CD4-positive, alpha-beta T cell (primary cell): ENCODE results near the gene LY6G6D. TPM values are rescaled to one million over a fixed set of nuclear protein-coding genes. Genes with fewer than 3 reads are reported as not detected.
A peak's percentile ranks its signal among the peaks of the same experiment; 100 is the strongest.

ENCODE experiments used
- ATAC-seq: fragments of 200-7000 bp; cut with Tn5 transposase; one replicate; pipeline ENCODE4 v1.10.0; 2022; ENCODE audit warnings: mild to moderate bottlenecking; ENCODE audit not compliant: poor library complexity
- CTCF ChIA-PET: fragments of 350-600 bp; sonication (Branson Sonifier 250); formaldehyde crosslinking; loops from one replicate; lab custom pipeline; 2021; ENCODE audit warnings: antibody characterized with exemption, inconsistent platforms; lab: Charles Lee
- POLR2A ChIA-PET: fragments of 350-600 bp; sonication (Branson Sonifier 250); formaldehyde crosslinking; loops from one replicate; lab custom pipeline; 2021; ENCODE audit warnings: antibody characterized with exemption, inconsistent platforms; lab: Charles Lee
- DNase-seq, 14 experiments: peaks; one replicate each; pipeline ENCODE4 v3.0.0-alpha.2; 2013 to 2020; ENCODE audit warnings: mixed read lengths in 2 of 14
- H3K27ac ChIP-seq, 2 donors: one replicate each; pipeline versions ENCODE4 v1.5.1 to v1.7.0; 2013; ENCODE audit warnings: low read length in 2 of 2, low read depth in 1 of 2, mild to moderate bottlenecking in 1 of 2
- H3K27me3 ChIP-seq, 2 experiments: 1 replicate in 1 of 2; 2 replicates in 1 of 2; pipeline versions ENCODE4 v1.6.1 to v1.7.0; 2013; ENCODE audit warnings: low read length in 2 of 2, control low read depth in 1 of 2, mild to moderate bottlenecking in 1 of 2, moderate library complexity in 1 of 2; ENCODE audit not compliant: insufficient read depth in 2 of 2, control insufficient read depth in 1 of 2
- H3K36me3 ChIP-seq: one replicate; pipeline ENCODE4 v1.6.1; 2013; ENCODE audit warnings: low read length, control low read depth; ENCODE audit not compliant: insufficient read depth
- H3K4me1 ChIP-seq: one replicate; pipeline ENCODE4 v1.6.1; 2013; ENCODE audit warnings: low read length, control low read depth; ENCODE audit not compliant: insufficient read depth
- H3K4me3 ChIP-seq: one replicate; pipeline ENCODE4 v1.5.1; 2013; ENCODE audit warnings: mild to moderate bottlenecking, low read length, moderate library complexity
- H3K9me3 ChIP-seq, 2 experiments: 1 replicate in 1 of 2; 2 replicates in 1 of 2; pipeline versions ENCODE4 v1.6.1 to v1.7.0; 2013; ENCODE audit warnings: low read length in 2 of 2, mild to moderate bottlenecking in 2 of 2, control low read depth in 1 of 2, moderate library complexity in 1 of 2; ENCODE audit not compliant: control insufficient read depth in 1 of 2, insufficient read depth in 1 of 2
- H3K27ac Mint-ChIP-seq: one replicate; pipeline ENCODE4 v1.8.0; 2020; ENCODE audit warnings: mixed read lengths
- H3K27me3 Mint-ChIP-seq: one replicate; pipeline ENCODE4 v1.8.0; 2021; ENCODE audit warnings: mixed read lengths
- H3K36me3 Mint-ChIP-seq: one replicate; pipeline ENCODE4 v1.8.0; 2021; ENCODE audit warnings: low read depth, mixed read lengths
- H3K4me1 Mint-ChIP-seq: one replicate; pipeline ENCODE4 v1.8.0; 2021; ENCODE audit warnings: low read depth, mixed read lengths
- H3K4me3 Mint-ChIP-seq: one replicate; pipeline ENCODE4 v1.8.0; 2020; ENCODE audit warnings: mild to moderate bottlenecking, mixed read lengths
- H3K9me3 Mint-ChIP-seq: one replicate; pipeline ENCODE4 v1.8.0; 2020; ENCODE audit warnings: mixed read lengths
- CTCF ChIP-seq: fragments of 200-600 bp; IDR thresholded peaks from one replicate; pipeline ENCODE4 v1.8.0; 2022; ENCODE audit warnings: antibody characterized with exemption, mild to moderate bottlenecking
- intact Hi-C, 2 experiments: fragments of 100-400 bp; cut with DNase I in 1 of 2; cut with micrococcal nuclease in 1 of 2; formaldehyde crosslinking; loops; one replicate each; pipeline versions ENCODE4 v1.15.1 to v1.9.0; 2023 to 2025; cut with DNase I, micrococcal nuclease
- total RNA-seq, 174 experiments: library from RNA in 2 of 174; stranded (reverse) in 2 of 174; gene quantifications; one replicate each; pipeline ENCODE4 v1.2.3 and lab custom pipeline; 2021 to 2026

Gene LY6G6D
- total RNA-seq, 2 experiments from 2014 or later, result not detected

GRCh38 chr6:31727717-31728671, 12.8 kb downstream of the LY6G6D start:
- Mint-ChIP-seq H3K27me3 (no peaks in the 10 kb centered on the region), H3K36me3 (peaks cover 38% of the 10 kb centered on the region), H3K27ac (peak overlapping the region; percentile 59), H3K9me3 (no peaks in the 10 kb centered on the region), H3K4me1 (peaks cover 52% of the 10 kb centered on the region), H3K4me3 (peak overlapping the region; percentile 80)
- intact Hi-C loops, result loop anchor here in 1 of 2 experiments (1.0 to 2.0 kb wide), 4 partner anchors 41 to 136 kb away; partner anchors contain the start of gene LY6G5C
- no peak for TF ChIP-seq CTCF
- DNase-seq (peak in 1 of 14 experiments; percentile 49), ATAC-seq (no peak)
- peaks cover 57% of the 10 kb centered on the region for H3K4me1 ChIP-seq
- no peaks in the 10 kb centered on the region for H3K9me3 ChIP-seq
- no peaks in the 10 kb centered on the region for H3K27me3 ChIP-seq
- ChIA-PET POLR2A (interaction anchor here (0.8 to 1.6 kb wide), 5 partner anchors 11 to 100 kb away, joined by 3 to 5 read pairs (median 3); partner anchors contain the start of genes ABHD16A, HSPA1B and LSM2), CTCF (interaction anchor here (1.0 to 5.8 kb wide), 6 partner anchors 11 to 102 kb away, joined by 3 to 41 read pairs (median 12); partner anchors contain the start of genes LSM2 and MSH5)
- peaks cover 26% of the 10 kb centered on the region for H3K36me3 ChIP-seq
- H3K27ac ChIP-seq, result no peak overlapping the region
- H3K4me3 ChIP-seq, result no peak overlapping the region

- DNase-seq (peak in 2 of 14 experiments; percentile 10 to 42), ATAC-seq (peak; percentile 24)
- H3K4me1 ChIP-seq, result peaks cover 60% of the 10 kb centered on the region
- Mint-ChIP-seq H3K36me3 (peaks cover 47% of the 10 kb centered on the region), H3K27ac (peak within 1 kb of the TSS; percentile 61), H3K4me1 (peaks cover 61% of the 10 kb centered on the region), H3K4me3 (peak within 1 kb of the TSS; percentile 98), H3K9me3 (no peaks in the 10 kb centered on the region), H3K27me3 (no peaks in the 10 kb centered on the region)
- no peaks in the 10 kb centered on the region for H3K9me3 ChIP-seq
- ChIA-PET POLR2A (interaction anchor here (0.6 to 2.4 kb wide), 17 partner anchors 10 to 108 kb away, joined by 3 to 21 read pairs (median 7); partner anchors contain the start of genes ABHD16A, BAG6, C6orf47 and HSPA1A), CTCF (interaction anchor here (0.6 to 5.8 kb wide), 16 partner anchors 10 to 137 kb away, joined by 3 to 41 read pairs (median 5); partner anchors contain the start of genes ABHD16A, HSPA1A, HSPA1B and HSPA1L)
- peak within 1 kb of the TSS; percentile 45 to 68 for H3K27ac ChIP-seq
- intact Hi-C loops, result loop anchor here (1.0 to 2.0 kb wide), 8 partner anchors 9 to 135 kb away; partner anchors contain the start of gene LY6G5C (in 1 of the 2)
- H3K4me3 ChIP-seq, result peak within 1 kb of the TSS; percentile 77
- no peak for TF ChIP-seq CTCF
- no peaks in the 10 kb centered on the region for H3K27me3 ChIP-seq
- H3K36me3 ChIP-seq, result peaks cover 35% of the 10 kb centered on the region
These were observed 13.8 kb downstream of the LY6G6D start, which contains the start of gene DDAH2 for GRCh38 chr6:31728767-31729514. Gene DDAH2, minus strand, starts transcription at chr6:31729299. Its CDS starts 138 bp downstream, at chr6:31729161.
